DND-41 (cell line): ENCODE data around the gene FLNA.

ENCODE experiments used
- EZH2 ChIP-seq: IDR thresholded peaks from 3 replicates; pipeline ENCODE4 v1.6.1; 2012; ENCODE audit warnings: borderline replicate concordance, low read depth, mild to moderate bottlenecking, moderate library complexity, low read length, inconsistent platforms; ENCODE audit not compliant: severe bottlenecking
- TF ChIP-seq, protein P1 (sequence below): IDR thresholded peaks from 2 replicates; pipeline ENCODE4 v1.5.1; 2012; ENCODE audit warnings: borderline replicate concordance, low read length, moderate library complexity, mild to moderate bottlenecking; ENCODE audit not compliant: poor library complexity, severe bottlenecking; ENCODE audit errors: extremely low read depth

DNA sequence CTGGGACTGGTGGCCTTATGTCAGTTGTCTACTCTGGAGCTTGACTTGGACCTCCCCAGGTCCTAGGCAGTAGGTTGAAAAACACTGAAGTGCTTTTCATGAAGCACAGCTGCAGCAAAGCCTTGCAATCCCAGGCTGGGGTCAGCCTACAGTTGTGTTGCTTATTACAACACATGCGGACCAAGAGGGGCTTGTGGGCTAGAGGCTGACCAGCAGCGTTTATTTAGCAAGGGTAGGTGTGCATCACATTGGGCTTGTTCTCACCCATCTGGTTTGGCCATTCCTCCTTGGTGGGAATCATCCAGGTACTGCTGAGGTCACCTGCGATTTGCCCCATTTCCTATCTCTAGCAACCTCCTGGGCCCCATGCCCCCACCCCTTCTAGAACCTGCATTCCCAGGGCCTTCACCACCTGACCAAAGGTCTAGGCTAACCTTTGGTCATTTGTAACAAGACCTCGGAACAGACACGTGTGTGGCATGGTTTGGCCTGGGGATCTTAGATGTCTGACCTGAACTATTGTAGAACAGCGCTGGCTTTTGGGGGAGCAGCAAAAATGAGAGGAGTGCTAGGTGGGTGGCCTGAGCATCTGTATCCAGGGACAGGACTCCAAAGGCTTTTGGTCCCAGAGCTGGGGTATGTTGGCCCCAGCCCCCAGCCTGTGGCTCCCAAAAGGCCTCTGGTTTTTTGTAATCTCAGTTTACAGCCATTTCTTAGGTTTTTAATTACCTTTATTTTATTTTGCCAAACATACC is 26.8 kb upstream of the FLNA start:
- TF ChIP-seq EZH2: no peak
- TF ChIP-seq, protein P1, sequence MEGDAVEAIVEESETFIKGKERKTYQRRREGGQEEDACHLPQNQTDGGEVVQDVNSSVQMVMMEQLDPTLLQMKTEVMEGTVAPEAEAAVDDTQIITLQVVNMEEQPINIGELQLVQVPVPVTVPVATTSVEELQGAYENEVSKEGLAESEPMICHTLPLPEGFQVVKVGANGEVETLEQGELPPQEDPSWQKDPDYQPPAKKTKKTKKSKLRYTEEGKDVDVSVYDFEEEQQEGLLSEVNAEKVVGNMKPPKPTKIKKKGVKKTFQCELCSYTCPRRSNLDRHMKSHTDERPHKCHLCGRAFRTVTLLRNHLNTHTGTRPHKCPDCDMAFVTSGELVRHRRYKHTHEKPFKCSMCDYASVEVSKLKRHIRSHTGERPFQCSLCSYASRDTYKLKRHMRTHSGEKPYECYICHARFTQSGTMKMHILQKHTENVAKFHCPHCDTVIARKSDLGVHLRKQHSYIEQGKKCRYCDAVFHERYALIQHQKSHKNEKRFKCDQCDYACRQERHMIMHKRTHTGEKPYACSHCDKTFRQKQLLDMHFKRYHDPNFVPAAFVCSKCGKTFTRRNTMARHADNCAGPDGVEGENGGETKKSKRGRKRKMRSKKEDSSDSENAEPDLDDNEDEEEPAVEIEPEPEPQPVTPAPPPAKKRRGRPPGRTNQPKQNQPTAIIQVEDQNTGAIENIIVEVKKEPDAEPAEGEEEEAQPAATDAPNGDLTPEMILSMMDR: no peak
